ENCODE data around the gene ZAP70.
A peak's percentile ranks its signal among the peaks of the same experiment; 100 is the strongest.
"Not testable (repeated sequence)": the region's sequence is repeated elsewhere in the genome, so short reads cannot be mapped to it uniquely, and the experiment has no call there.

The ZAP70 gene

DNA sequence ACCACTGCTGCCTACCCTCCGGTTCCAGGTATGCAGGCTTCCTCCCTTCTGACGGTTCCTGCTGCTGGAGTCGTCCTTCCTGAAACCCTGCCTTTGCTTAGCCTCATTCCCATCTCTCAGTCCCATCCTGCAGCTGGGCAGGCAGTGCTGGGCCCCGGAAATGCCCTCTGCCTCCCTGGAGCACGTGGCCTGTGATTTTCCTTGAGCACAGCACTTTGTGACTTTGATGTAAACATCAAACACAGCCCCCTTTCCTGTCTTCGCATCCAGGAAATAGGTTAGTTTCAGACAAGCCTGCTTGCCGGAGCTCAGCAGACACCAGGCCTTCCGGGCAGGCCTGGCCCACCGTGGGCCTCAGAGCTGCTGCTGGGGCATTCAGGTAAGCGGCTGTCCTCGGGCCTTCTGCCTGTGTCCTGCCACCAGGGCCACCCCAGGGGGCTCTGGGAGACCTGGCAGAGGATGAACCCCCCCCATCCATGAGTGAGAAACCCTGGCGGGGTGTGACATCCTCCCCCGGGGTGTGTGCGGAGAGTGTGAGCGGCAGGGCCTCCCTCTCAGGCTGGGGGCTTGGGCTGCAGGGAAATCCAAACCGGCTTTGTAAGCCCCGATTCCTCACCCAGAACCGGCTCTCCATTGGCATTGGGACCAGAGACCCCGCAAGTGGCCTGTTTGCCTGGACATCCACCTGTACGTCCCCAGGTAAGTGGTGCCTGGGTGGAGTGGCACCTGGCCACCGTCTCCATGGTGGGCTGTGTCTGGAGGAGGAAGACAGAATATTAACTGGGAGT lies at the start of gene ZAP70:
Gene ZAP70, plus strand, starts transcription at position 281 of the 788 bp plus-strand sequence. CDS start 10,461 bp downstream, outside the sequence.
- peak within 1 kb of the TSS in 17 of 21 experiments; percentile 10 to 96 (median 73) for H3K27ac ChIP-seq
- H3K4me3 ChIP-seq, result peak within 1 kb of the TSS; percentile 12 to 47 (median 21)

DNA sequence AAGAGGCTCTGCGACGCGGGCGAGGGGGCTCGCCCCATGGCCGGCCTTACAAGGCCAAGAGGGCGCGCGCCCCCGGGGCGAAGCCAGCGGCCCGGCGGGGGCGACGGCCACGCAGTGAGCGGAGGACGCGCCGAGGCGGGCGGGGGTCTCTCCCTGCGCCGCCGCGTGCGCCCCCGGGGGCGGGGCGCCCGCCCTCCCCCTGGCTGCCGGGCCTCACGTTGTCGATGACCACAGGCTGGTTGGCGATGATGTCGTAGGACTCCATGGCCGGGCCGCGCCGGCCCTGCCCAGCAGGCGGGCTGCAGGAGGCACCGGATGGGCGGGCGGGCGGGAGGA lies 49.8 kb upstream of the ZAP70 start:
- peak overlapping the region; percentile 80 to 95 (median 91) for H3K27ac ChIP-seq

DNA sequence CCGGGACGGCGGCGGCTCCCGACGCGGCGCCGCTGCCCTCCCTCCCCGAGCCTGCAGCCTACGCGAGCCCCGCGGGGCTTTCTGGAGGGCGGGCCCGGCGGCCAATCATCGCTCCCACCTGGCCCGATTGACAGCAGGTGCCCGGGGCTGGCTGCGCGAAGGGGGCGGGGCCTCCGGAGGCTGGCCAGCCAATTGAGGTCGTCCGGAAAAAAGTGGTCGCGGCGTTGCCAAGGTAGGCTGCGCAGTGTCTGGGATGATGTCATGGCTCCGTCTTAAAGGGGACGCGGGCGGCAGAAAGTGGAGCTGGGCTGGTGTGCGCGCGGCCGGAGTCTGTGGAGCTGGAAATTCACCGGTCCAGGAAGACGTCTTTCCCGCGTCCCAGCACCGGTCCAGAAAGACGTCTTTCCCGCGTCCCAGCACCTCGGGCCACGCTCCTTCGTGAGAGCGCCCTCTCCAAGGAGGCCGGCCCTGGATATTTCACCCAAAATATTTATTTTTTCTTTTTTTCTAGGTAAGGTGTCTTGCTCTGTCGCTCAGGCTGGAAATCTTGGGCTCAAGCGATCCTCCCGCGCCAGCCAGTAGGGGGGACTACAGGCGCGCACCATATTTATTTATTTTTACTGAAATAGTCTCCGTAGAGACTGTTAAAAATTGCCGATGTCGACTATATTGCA lies 49.3 kb upstream of the ZAP70 start, which contains the start of gene ACTR1B:
Gene ACTR1B, minus strand, starts transcription at position 83 of the 674 bp plus-strand sequence. CDS start 154 bp downstream, outside the sequence.
- H3K4me3 ChIP-seq, result peak within 1 kb of the TSS; percentile 37 to 93 (median 71)
- H3K27ac ChIP-seq, result peak within 1 kb of the TSS; percentile 80 to 95 (median 91)

More for the DNA sequence above, 49.8 kb upstream of the ZAP70 start:
- peak overlapping the region; percentile 37 to 93 (median 71) for H3K4me3 ChIP-seq

DNA sequence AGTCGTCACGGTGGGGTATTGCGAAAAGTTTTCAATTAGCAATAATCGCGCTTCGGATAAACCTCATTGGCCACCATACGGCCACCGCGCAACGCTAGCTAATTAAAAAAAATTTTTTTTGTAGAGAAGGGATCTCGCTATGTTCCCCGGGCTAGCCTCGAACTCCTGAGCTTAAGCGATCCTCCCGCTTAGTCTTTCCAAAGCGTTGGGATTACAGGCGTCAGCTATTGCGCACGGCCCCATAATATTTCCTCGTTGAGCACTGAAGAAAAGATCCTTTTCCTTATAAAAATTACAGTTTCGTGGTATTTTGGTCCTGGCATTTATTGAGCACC lies 48.8 kb upstream of the ZAP70 start:
- peak overlapping the region; percentile 37 to 93 (median 71) for H3K4me3 ChIP-seq
- H3K27ac ChIP-seq, result peak overlapping the region; percentile 52 to 95 (median 91)

DNA sequence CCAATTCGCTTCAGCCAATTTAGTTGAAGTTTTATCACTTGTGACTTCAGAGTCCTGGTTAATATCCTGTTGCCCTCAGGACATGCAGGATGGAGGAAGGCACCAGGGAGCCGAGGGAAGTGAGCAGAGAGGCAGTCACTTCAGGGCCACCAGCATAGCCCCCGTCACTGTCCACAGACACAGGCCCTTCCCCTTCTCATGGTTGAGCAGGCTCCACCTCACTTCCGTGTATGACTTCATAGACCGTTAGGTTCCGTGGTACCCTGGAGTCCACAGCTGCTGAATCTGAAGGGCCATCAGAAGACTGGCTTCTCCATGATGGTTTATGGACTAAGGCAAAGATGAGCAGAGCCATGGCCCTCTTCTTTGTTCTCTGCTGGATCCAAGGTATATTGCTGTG lies 43.9 kb upstream of the ZAP70 start, which contains the start of gene C2orf92:
Gene C2orf92, plus strand, starts transcription at position 266 of the 400 bp plus-strand sequence. Its CDS starts 76 bp downstream, at position 342.
- Histone ChIP-seq H3K4me3 (no peak within 1 kb of the TSS), H3K27ac (no peak within 1 kb of the TSS)

DNA sequence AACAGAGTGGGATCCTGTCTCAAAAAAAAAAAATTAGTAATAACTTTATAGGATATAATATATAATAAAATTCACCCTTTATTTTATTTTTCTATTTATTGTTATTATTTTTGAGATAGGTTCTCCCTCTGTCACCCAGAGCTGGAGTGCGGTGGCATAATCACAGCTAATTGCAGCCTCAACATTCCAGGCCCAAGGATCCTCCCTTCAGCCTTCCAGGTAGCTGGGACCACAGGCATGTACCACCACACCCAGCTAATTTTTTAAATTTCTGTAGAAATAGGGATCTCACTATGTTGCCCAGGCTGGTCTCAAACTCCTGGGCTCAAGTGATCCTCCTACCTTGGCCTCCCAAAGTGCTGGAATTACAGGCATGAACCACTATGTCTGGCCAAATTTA lies 42.9 kb upstream of the ZAP70 start:
- no peak overlapping the region for H3K27ac ChIP-seq

DNA sequence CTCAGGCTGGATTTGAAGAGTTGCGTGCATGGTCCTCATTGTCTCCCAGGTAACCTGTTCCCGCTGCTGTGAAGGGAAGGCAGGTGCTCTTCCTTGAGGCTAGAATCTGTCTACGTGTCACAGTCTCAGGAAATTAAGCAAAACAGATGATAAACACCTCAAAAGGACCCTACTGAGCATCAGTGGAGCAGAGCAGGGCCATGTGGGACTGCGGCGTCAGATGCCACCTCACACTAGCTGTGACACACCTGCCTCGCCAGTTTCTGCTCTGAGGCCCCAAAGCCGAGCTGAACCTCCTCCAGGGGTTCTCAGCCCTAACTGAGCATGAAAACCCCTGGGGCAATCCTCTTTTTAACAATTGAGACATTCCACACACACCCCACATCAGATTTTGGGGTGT lies 41.9 kb upstream of the ZAP70 start:
- no peak overlapping the region for H3K4me3 ChIP-seq
- H3K27ac ChIP-seq, result no peak overlapping the region

More for the DNA sequence above, 42.9 kb upstream of the ZAP70 start:
- H3K4me3 ChIP-seq, result no peak overlapping the region

DNA sequence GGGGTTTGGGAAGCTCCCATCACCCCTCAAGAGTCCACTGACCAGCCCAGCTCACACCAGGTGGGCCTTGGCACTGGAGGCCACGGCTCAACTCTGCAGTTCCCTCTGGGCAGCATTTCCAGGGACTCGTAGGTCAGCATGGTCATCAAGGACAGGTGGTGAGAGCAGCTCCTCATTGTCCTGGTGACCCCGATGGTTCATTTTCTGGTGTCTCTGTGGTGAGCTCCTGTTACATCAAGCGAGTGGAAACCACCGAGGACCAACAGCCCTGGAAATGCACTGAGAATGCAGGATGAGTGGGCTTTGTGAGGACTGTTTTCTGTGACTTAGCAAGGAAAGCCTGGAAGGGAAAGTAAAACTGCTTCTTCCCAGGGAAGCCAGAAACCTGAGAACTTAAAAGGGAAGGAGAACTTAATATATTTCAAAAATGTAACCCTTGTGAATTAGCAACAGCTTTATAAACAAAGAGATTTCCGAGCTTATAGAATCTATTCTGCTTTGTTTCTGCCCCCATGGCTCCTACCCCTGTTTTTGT lies 40.7 kb upstream of the ZAP70 start:
- not testable (repeated sequence) for H3K27ac ChIP-seq, H3K4me3 ChIP-seq

DNA sequence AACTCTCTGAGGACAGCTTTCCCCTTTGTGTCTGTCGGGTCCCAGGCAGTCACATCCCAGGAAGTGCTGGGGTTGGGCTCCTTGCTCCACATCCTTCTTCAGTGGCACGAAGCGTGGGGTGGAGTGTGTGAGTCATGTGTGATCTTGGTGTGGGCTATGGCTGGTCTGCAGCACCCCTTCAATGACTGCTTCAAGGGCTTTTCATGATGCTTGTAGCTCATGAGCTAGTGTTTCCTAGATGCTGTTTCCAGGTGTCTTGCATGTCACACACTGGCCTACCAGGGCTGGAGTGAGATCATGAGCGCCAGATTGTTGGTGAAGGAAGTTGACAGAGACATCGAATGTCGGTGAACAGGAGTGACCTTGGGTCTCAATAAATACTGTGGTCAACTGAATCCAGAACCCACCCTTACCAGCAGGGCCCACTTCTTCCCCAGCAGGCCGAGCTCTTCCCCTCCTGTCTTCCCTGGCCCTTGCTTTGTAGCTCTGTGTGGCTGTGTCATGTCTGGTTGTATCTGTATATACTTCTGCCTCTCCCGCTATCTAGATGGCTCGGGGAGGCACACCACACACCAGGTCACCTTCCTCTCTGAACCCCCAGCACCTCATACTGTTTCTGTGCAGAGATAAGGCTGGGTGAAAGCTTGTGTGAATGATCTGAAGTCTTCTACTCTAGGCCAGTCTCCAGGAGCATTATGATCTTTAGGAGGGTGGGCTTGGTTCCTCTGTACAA lies 40.0 kb upstream of the ZAP70 start:
- Histone ChIP-seq H3K4me3 (no peak overlapping the region), H3K27ac (no peak overlapping the region)

DNA sequence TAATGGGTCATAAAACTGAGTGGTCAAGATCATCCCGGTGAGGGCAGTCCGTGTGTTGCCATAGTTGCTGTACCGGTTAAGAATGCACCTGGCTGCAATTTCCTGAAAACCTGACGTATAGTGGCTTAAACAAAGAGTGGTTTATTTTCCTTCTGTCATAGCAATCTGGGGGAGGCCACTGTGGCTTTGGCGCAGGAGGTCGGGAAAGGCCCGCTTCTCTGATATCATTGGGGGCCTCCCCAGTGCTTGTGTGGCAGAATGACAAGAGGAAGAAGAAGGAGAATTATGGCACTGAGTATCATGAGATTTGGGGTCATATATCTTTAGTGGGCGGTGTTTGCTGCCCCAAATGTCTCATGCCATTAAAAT lies 39.5 kb upstream of the ZAP70 start:
- no peak overlapping the region for H3K27ac ChIP-seq

DNA sequence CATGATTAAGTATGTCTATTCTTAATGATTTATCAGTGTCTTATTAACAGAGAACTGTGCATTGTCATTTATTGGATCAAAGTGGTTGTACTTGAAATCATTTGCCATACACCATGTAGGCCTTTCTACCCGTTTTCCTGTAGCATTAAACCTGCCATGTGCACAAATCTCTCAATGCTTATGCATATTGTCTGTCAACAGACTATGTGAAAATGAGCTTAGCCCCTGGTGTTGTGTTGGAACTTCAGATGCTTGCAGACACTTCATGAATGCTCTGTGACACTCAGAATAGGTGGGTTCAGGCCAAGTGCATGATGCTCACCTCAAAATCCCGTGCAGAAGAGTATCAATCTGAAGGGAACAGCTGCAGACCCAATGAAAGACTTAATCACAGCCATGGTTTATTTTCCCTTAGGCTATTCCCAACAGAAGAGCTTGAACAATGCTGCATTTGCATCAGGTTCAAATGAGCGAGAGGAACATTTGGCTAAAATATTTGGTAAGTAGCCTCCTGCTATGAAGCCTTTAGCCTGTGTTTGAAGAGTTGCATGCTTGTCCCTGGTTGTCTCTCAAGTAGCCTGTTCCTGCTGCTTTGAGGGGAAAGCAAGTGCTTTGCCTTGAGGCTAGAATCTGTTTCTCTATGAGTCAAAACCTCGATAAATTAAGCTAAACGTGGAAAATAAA lies 37.8 kb upstream of the ZAP70 start:
- Histone ChIP-seq H3K4me3 (no peak overlapping the region), H3K27ac (no peak overlapping the region)

More for the DNA sequence above, 39.5 kb upstream of the ZAP70 start:
- H3K4me3 ChIP-seq, result no peak overlapping the region

DNA sequence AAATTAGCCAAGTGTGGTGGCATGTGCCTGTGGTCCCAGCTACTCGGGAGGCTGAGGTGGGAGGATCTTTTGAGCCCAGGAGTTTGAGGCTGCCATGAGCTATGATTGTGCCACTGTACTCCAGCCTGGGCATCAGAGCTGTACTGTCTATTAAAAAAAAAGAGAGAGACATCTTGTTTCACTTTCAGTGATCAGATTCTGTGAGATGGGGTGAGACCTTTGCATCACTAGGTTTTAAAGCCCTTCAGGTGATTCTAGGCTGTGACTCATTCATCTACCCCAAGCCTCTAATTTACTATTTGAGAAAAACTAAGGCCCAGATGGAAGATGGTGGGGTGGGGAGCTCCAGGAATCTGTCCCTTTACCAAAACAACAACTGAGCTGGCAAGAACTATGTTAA lies 36.8 kb upstream of the ZAP70 start:
- H3K27ac ChIP-seq, result no peak overlapping the region
- H3K4me3 ChIP-seq, result no peak overlapping the region

DNA sequence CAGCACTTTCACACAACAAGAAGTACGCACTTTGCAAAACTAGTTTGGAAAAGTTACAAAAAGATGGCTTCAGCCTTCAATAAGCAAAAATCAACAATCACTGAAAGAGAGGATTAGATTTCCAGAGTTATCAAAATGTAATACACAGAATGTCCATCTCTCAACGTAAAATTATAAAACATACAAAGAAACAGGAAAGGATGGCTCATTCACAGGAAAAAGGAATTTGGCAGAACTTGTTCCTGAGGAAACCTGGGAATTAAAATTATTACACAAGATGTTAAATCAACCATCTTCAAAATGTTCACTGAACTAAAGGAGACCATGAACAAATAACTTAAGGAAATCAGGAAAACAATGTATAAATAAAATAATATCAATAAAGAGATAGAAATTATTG lies 35.9 kb upstream of the ZAP70 start:
- no peak overlapping the region for H3K27ac ChIP-seq
- no peak overlapping the region for H3K4me3 ChIP-seq

DNA sequence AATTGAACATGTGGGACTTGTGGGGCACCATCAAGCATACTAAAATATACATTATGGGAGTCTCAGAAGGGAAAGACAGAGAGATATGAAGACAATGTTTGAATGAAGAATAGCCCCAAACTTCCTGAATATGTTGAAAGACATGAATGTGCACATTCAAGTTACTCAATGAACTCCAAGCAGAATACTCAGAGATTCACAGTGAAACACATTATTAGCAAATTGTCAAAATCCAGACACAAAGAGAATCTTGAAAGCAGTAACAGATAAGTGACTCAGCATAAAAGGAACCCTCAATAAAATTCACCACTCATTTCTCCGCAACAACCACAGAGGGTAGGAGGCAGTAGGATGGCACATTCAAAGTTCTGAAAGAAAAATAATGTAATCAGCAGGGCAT lies 35.1 kb upstream of the ZAP70 start:
- Histone ChIP-seq H3K4me3 (no peak overlapping the region), H3K27ac (no peak overlapping the region)

DNA sequence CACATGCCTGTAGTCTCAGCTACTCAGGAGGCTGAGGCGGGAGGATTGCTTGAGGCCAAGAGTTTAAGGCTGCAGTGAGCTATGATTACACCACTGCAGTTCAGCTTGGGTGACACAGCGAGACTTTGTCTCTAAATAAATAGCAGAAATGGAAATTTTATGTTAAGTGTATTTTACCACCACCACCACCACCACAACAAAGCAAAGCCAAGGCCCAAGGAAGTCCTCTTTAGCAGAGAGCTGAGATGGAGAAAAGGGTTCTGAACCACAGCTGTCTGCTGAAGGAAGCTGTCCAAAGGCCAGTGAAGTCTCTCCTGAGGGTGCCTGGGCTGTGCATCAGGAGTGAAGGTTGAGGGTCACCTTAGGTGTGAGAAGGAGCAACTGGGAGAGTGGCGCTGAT lies 26.1 kb upstream of the ZAP70 start:
- H3K27ac ChIP-seq, H3K4me3 ChIP-seq: not testable (repeated sequence)

DNA sequence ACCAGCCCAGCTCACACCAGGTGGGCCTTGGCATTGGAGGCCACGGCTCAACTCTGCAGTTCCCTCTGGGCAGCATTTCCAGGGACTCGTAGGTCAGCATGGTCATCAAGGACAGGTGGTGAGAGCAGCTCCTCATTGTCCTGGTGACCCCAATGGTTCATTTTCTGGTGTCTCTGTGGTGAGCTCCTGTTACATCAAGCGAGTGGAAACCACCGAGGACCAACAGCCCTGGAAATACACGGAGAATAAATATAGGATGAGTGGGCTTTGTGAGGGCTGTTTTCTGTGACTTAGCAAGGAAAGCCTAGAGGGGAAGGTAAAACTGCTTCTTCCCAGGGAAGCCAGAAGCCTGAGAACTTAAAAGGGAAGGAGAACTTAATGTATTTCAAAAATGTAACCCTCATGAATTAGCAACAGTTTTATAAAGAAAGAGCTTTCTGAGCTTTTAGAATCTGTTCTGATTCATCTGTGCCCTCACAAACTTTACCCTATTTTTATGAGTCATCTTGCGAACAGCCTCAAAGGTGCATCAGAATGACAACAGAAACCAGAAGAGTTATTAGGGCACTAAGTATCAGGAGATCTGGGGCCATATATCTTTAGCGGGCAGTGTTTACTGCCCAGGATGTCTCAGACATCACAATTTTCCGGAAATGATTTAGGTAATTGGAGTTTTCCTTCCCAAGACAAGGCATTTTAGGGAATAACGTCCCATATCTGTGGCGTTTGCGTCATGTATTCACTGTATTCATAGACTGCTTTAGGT lies 25.1 kb upstream of the ZAP70 start:
- H3K27ac ChIP-seq, result peak overlapping the region in 1 of 21 experiments; percentile 51
- H3K4me3 ChIP-seq, result no peak overlapping the region

DNA sequence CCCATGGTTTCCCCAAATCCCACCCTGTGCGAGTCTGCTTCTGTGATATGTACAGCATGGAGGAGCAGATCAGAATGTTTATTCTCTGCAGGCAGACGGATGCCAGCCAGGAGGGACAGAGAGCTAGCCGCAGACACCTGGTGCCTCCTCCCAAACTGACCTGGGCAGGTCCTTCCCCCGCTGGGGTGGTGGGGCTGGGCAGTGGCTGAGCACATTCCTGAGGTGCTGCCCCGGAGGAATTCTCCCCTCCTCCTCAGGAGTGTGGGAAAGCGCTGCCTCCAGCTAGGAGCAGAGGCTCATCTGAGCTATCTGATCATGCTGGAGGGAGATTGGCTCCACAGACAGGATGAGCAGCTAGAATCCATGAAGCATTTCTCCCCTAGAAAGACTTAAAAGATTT lies 22.2 kb upstream of the ZAP70 start:
- H3K27ac ChIP-seq, result no peak overlapping the region
- H3K4me3 ChIP-seq, result no peak overlapping the region

DNA sequence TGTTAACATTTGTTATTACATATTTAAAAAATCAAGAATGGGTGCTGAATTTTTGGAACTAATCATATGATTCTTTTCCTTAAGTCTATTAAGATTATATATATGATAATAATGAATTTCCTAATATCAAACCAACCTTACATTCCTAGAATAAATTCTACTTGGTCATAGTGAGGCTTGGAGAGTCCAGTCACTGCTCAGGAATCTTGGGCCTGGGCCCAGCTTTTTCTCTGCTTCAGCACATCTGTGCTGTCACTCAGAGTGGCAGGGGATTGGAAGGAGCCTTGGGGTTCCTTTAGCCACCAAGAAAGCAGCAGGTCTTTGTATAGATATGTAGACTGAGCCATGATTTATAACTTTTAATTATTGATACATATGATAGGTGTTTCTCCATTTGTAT lies 19.9 kb upstream of the ZAP70 start:
- no peak overlapping the region for H3K4me3 ChIP-seq
- no peak overlapping the region for H3K27ac ChIP-seq

DNA sequence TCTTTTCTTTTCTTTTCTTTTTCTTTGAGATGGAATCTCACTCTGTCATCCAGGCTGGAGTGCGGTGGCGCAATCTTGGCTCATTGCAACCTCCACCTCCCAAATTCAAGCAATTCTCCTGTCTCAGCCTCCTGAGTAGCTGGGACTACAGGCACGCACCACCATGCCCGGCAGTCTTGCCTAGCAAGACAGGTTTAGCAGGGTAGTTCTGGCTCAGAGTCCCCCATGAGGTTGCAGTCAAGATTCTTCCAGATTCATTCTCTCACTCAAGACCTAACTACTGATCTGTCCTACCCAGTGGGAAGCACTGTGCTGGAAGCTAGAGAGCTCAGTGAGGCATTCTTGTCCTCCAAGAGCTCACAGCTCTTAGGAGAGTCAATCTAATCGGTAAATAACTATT lies 17.6 kb upstream of the ZAP70 start:
- Histone ChIP-seq H3K4me3 (no peak overlapping the region), H3K27ac (no peak overlapping the region)
